BLaER1 (cell line): ENCODE data around the gene CHPF2.

Experiments
- H3K27ac ChIP-seq: shearing (Covaris generic); formaldehyde crosslinking; 2 replicates; pipeline ENCODE4 v1.8.1; 2022
- H3K27me3 ChIP-seq: shearing (Covaris generic); formaldehyde crosslinking; 2 replicates; pipeline ENCODE4 v1.8.1; 2022
- H3K36me3 ChIP-seq: shearing (Covaris generic); formaldehyde crosslinking; 2 replicates; pipeline ENCODE4 v1.8.1; 2022
- H3K4me1 ChIP-seq: shearing (Covaris generic); formaldehyde crosslinking; 2 replicates; pipeline ENCODE4 v1.8.1; 2022
- H3K4me2 ChIP-seq: shearing (Covaris generic); formaldehyde crosslinking; 2 replicates; pipeline ENCODE4 v1.8.1; 2022
- H3K4me3 ChIP-seq: shearing (Covaris generic); formaldehyde crosslinking; 2 replicates; pipeline ENCODE4 v1.8.1; 2022
- H3K9ac ChIP-seq: shearing (Covaris generic); formaldehyde crosslinking; 2 replicates; pipeline ENCODE4 v1.8.1; 2022
- H3K9me3 ChIP-seq: shearing (Covaris generic); formaldehyde crosslinking; 2 replicates; pipeline ENCODE4 v1.8.1; 2022
- H4K20me1 ChIP-seq: shearing (Covaris generic); formaldehyde crosslinking; 2 replicates; pipeline ENCODE4 v1.8.1; 2022
- Cebpa-rat ChIP-seq: shearing (Covaris generic); IDR thresholded peaks from 2 replicates; pipeline ENCODE4 v1.8.1; 2022

CHPF2 gene

DNA sequence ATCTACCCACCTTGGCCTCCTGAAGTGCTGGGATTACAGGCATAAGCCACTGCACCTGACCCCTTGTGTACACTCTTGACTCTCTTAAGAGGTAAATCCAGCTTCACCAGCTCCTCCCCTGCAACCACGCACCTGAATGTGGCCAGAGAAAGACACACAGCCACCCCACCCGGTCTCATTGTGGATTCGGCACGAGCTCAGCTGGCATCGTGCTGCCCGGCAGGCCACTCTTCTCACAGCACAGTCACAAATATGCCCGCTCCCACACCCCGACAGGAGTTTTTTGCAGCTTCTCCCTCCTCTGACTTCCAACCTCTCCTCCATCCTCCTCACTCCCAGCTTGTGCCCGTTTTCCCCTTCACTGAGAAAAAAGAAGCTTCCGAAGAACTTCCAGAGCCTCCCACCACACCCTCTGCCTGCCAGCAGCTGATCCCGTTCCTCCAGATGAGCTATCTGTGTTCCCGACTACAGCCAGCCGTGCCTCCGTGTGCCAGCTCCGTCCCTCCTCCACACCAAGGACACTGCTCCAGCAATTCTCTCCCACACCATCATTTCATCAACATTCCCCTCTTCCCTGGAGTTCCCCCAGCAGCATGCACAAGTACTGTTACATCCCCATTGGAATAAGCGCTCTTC is 24.2 kb downstream of the CHPF2 start:
- H3K27me3 ChIP-seq: peaks cover 66% of the 10 kb centered on the region
- no peaks in the 10 kb centered on the region for H3K9me3 ChIP-seq
- H3K9ac ChIP-seq: no peak overlapping the region
- no peak overlapping the region for H3K4me3 ChIP-seq
- no peak overlapping the region for H3K27ac ChIP-seq
- TF ChIP-seq Cebpa-rat: no peak
- H3K4me2 ChIP-seq: no peak overlapping the region
- peaks cover 36% of the 10 kb centered on the region for H4K20me1 ChIP-seq
- peaks cover 8% of the 10 kb centered on the region for H3K4me1 ChIP-seq
- no peaks in the 10 kb centered on the region for H3K36me3 ChIP-seq

DNA sequence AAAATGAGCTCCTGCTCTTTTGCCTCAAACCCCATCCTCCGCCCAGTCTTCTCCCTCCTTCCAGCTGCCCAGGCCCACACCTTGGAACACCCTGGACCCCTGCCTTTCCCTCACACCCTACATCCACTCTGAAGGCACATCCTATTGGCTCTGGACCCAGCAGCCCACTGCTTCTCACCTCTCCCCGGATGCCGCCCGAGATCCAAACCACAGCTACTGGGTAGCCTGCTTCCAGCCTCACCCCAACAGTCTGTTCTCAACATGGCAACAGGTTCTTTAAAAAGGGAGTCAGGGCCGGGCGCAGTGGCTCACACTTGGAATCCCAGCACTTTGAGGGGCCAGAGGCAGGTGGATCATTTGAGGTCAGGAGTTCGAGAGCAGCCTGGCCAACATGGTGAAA is 25.7 kb downstream of the CHPF2 start:
- Histone ChIP-seq H3K9me3 (no peaks in the 10 kb centered on the region), H3K4me3 (no peak overlapping the region), H3K27ac (no peak overlapping the region), H3K4me1 (no peaks in the 10 kb centered on the region), H3K27me3 (peaks cover 51% of the 10 kb centered on the region), H3K4me2 (no peak overlapping the region), H4K20me1 (peaks cover 22% of the 10 kb centered on the region; the same call in 1 of the 2 replicates), H3K9ac (no peak overlapping the region), H3K36me3 (no peaks in the 10 kb centered on the region)
- TF ChIP-seq Cebpa-rat: no peak

DNA sequence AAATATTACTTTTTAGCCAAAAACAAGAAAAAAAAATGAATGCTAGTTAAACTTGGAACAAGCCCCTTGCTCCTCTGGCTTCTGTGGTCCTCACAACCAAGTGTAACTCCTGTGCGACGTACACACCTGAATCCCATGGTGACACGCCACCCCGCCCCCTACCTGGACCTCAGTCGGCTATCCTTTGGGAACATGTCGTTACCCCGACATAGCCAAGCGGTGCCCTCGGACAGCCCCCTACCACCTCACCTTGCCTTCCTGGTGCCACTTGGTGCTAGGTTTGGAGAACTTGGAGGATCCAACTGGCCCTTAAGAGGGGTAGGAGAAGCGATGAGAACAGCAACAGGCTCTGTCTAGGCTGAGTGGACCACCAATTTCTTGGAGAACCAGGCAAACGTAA is 28.2 kb downstream of the CHPF2 start:
- Histone ChIP-seq H3K4me1 (no peaks in the 10 kb centered on the region), H3K36me3 (no peaks in the 10 kb centered on the region), H3K27ac (no peak overlapping the region), H3K4me2 (no peak overlapping the region), H3K4me3 (no peak overlapping the region), H4K20me1 (peaks cover under 1% of the 10 kb centered on the region; the same call in 1 of the 2 replicates), H3K9me3 (no peaks in the 10 kb centered on the region), H3K9ac (no peak overlapping the region), H3K27me3 (peaks cover 26% of the 10 kb centered on the region)
- no peak for TF ChIP-seq Cebpa-rat

DNA sequence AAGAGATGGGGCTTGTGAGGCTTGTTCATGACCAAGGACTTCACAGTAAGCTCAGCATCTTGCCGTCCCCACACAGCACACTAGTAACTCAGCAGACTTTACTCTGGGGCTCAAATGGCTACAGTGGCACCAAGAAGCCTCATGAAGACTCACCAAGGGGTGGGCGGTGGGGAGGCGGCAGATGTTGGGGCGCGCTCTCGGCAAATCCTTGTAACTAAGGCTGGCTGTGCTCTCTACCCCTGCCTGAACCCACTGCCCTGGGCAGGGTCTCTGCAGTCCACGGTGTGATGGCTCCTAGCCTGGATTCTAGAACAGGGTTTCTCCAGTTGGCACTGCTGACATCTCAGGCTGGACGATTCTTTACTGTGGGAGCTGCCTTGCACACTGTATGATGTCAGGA is 28.6 kb downstream of the CHPF2 start:
- H3K27me3 ChIP-seq: peaks cover 22% of the 10 kb centered on the region
- no peak for TF ChIP-seq Cebpa-rat
- H3K9ac ChIP-seq: no peak overlapping the region
- no peaks in the 10 kb centered on the region for H3K36me3 ChIP-seq
- no peak overlapping the region for H3K4me2 ChIP-seq
- no peaks in the 10 kb centered on the region for H3K4me1 ChIP-seq
- H4K20me1 ChIP-seq: no peaks in the 10 kb centered on the region
- H3K9me3 ChIP-seq: no peaks in the 10 kb centered on the region
- H3K27ac ChIP-seq: no peak overlapping the region
- no peak overlapping the region for H3K4me3 ChIP-seq

DNA sequence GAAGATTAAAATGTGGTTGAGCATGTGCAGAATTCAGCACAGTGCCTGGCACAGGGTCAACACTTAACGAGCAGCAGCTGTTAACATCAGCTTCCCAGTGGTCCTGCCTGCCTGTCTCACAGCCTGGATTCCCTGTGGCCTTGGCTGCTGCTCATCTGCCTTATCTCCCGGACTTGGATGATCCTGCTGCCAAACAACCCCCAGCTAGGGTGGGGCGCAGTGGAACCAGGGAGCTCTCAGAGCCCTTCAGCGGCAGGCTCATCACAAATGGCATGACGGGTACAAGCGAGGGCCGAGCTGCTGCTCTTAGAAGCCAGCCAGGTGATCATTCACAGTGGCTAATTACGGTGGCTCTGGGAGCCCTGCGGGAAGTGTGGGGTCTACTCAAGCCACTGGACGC is 29.2 kb downstream of the CHPF2 start:
- Histone ChIP-seq H3K27ac (no peak overlapping the region), H3K4me1 (no peaks in the 10 kb centered on the region), H3K9ac (no peak overlapping the region), H3K4me3 (no peak overlapping the region), H3K4me2 (no peak overlapping the region), H3K36me3 (no peaks in the 10 kb centered on the region), H3K27me3 (peaks cover 16% of the 10 kb centered on the region), H4K20me1 (no peaks in the 10 kb centered on the region), H3K9me3 (no peaks in the 10 kb centered on the region)
- TF ChIP-seq Cebpa-rat: no peak

DNA sequence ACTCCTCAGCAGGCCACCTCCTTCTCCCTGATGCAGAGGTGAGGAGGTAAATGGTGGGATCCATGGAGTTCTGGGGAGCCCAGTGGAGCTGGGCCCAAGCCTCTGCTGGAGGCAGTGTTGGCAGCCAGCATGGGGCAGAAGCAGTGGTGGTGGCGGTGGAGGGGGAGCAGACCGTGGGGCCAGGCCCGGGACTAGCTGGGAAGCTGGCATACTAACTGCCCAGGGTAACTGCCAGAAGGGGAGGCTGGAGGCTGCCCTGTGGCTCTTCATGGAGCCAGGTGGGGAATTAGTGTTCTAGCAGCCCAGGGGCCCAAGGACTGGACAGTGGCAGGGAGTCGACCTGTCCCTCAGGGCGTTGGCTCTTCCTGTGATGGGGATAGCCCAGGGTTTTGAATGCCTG is 32.3 kb downstream of the CHPF2 start:
- H3K27me3 ChIP-seq: no peaks in the 10 kb centered on the region
- no peak for TF ChIP-seq Cebpa-rat

DNA sequence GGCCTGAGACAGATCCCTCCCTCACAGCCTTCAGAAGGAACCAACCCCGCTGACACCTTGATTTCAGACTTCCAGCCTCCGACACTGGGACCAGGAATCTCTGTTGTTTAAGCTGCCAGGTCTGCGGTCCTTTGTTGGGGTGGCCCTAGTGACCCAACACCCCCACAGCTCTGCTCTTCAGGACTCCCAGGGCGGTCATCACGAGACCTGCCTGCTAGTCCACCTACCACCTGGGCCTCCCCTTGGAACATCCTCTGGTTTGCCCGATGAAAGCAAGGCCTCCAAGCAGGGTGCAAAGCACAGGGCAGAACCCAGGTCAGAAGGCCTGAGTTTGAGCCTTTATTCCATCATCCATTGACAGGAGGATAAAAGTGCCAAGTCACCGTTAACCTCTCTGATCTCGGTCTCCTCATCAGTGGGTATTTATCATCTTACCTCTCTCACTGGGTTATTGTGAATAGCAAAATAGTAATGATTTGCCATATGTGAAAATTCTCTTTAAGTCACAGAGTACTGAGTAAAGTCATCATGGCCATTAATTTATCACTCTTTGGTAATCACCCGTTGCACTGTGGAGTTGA is 33.2 kb downstream of the CHPF2 start:
- H3K27me3 ChIP-seq: no peaks in the 10 kb centered on the region
- H3K9ac ChIP-seq: no peak overlapping the region
- no peak overlapping the region for H3K27ac ChIP-seq
- H3K4me3 ChIP-seq: no peak overlapping the region
- no peaks in the 10 kb centered on the region for H3K36me3 ChIP-seq
- H4K20me1 ChIP-seq: no peaks in the 10 kb centered on the region
- TF ChIP-seq Cebpa-rat: no peak
- H3K9me3 ChIP-seq: no peaks in the 10 kb centered on the region
- H3K4me2 ChIP-seq: no peak overlapping the region
- no peaks in the 10 kb centered on the region for H3K4me1 ChIP-seq

More for the DNA sequence above, 32.3 kb downstream of the CHPF2 start:
- Histone ChIP-seq H3K36me3 (no peaks in the 10 kb centered on the region), H3K4me1 (no peaks in the 10 kb centered on the region), H3K27ac (no peak overlapping the region), H4K20me1 (no peaks in the 10 kb centered on the region), H3K4me2 (no peak overlapping the region), H3K9ac (no peak overlapping the region), H3K4me3 (no peak overlapping the region), H3K9me3 (no peaks in the 10 kb centered on the region)

DNA sequence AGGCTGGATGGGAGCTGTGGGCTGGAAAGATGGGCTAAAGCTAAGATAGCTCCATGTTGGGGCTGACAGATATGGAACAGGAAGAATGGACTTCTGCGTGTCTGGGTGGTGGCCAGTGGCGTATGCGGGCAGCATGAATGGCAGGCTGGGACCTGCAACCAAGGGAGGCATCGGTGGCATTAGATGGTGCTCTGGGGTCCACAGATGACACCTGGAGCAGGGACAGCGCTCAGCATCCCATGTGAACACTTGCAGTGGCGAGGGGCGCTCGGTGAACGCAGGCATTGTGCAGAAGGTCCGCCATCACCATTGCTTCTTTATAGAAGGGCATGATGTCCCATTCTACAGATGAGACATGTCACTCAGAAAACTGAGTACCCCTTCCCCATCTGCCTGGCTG is 37.2 kb downstream of the CHPF2 start:
- Histone ChIP-seq H3K27ac (no peak overlapping the region), H3K4me1 (peaks cover 5% of the 10 kb centered on the region; the same call in 1 of the 2 replicates), H3K9ac (no peak overlapping the region), H3K4me3 (no peak overlapping the region), H3K4me2 (no peak overlapping the region), H4K20me1 (no peaks in the 10 kb centered on the region), H3K9me3 (no peaks in the 10 kb centered on the region), H3K36me3 (no peaks in the 10 kb centered on the region), H3K27me3 (no peaks in the 10 kb centered on the region; the same call in 1 of the 2 replicates)
- TF ChIP-seq Cebpa-rat: no peak

DNA sequence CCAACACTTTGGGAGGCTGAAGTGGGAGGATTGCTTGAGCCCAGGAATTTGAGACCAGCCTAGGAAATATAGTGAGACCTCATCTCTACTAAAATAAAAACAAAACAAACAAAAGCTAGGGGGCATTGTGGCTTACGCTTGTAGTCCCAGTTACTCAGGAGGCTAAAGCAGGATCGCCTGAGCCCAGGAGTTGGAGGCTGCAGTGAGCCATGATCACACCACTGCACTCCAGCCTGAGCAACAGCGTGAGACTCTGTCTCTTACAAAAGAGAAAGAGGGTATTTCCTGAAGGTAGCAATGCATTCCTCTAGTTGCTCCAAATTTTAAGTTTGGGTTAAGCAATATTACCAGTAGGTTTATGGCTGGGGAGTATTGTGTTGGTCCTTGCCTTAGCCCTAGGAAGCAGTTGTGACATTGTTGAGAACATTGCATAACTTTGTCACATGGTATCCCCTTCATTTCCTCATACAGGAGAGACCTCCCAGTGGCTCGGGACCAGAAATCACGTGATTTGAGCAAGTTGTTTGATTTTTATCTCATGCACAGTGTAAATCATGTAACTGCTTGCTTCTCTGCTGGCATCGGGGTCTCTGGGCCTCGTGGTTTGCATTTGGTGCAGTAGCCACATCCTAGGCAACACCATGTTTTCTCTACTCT is 39.5 kb downstream of the CHPF2 start:
- TF ChIP-seq Cebpa-rat: peak; percentile 54; the same call in 1 of the 2 replicates
- Histone ChIP-seq H3K27me3 (peaks cover 20% of the 10 kb centered on the region), H3K9me3 (no peaks in the 10 kb centered on the region), H4K20me1 (no peaks in the 10 kb centered on the region), H3K27ac (no peak overlapping the region), H3K4me2 (no peak overlapping the region), H3K36me3 (no peaks in the 10 kb centered on the region), H3K4me3 (no peak overlapping the region), H3K9ac (no peak overlapping the region), H3K4me1 (peaks cover 9% of the 10 kb centered on the region; the same call in 1 of the 2 replicates)

DNA sequence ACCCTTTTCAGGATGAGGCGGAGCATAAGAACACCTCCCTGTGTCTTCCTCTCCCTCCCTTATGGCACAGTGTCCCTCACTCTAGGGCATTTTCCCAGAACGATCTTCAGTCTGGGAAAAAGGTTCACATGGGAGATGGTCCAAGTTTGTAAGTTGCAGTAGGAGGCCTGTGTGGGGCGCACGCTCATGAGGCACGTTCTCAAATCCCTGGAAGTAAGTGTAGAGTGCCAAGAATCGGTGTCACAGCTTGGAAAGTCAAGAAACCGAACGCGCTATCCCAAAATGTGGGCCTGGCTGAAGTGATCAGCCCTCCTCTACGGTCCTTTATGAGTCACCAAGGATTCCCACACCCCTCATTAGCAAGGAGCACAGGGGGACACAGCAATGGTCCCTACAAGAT is 40.1 kb downstream of the CHPF2 start:
- TF ChIP-seq Cebpa-rat: no peak
- Histone ChIP-seq H3K9ac (no peak overlapping the region), H4K20me1 (no peaks in the 10 kb centered on the region), H3K27me3 (peaks cover 25% of the 10 kb centered on the region), H3K27ac (no peak overlapping the region), H3K9me3 (no peaks in the 10 kb centered on the region), H3K4me1 (peaks cover 13% of the 10 kb centered on the region; the same call in 1 of the 2 replicates), H3K4me2 (no peak overlapping the region), H3K36me3 (no peaks in the 10 kb centered on the region), H3K4me3 (no peak overlapping the region)
